SK-N-SH treated with all-trans-retinoic acid at 6 μM for 48 hours (cell line): ENCODE results near the gene SRRM3.

Source experiments
- ATAC-seq: fragments of 200-7000 bp; cut with Tn5 transposase; 3 replicates; pipeline ENCODE4 v1.9.1; 2020; ENCODE audit warnings: mild to moderate bottlenecking, moderate library complexity
- ARNTL ChIP-seq: fragments of 450-650 bp; formaldehyde crosslinking; IDR thresholded peaks from 2 replicates; pipeline ENCODE4 v1.5.0; 2020; ENCODE audit warnings: low read depth, mild to moderate bottlenecking, moderate library complexity, borderline replicate concordance
- BACH2 ChIP-seq: fragments of 250-450 bp; sonication (Bioruptor Pico); IDR thresholded peaks from 2 replicates; pipeline ENCODE4 v1.9.0; 2021; ENCODE audit warnings: mild to moderate bottlenecking, borderline replicate concordance
- CREB5 ChIP-seq: fragments of 250-450 bp; sonication (Bioruptor Pico); IDR thresholded peaks from 2 replicates; pipeline ENCODE4 v1.5.1; 2020; ENCODE audit warnings: low read depth, mild to moderate bottlenecking, moderate library complexity
- CSDC2 ChIP-seq: fragments of 250-450 bp; sonication (Bioruptor Pico); IDR thresholded peaks from 2 replicates; pipeline ENCODE4 v1.5.0; 2020; ENCODE audit warnings: mild to moderate bottlenecking, moderate library complexity
- CSRNP3 ChIP-seq: fragments of 250-450 bp; sonication (Bioruptor Pico); IDR thresholded peaks from 2 replicates; pipeline ENCODE4 v1.5.1; 2021; ENCODE audit warnings: mild to moderate bottlenecking, moderate library complexity
- GLIS3 ChIP-seq: fragments of 250-450 bp; sonication (Bioruptor Pico); IDR thresholded peaks from 2 replicates; pipeline ENCODE4 v1.5.0; 2020; ENCODE audit warnings: mild to moderate bottlenecking, moderate library complexity
- OSR1 ChIP-seq: fragments of 250-450 bp; sonication (Bioruptor Pico); IDR thresholded peaks from 2 replicates; pipeline ENCODE4 v1.8.0; 2022; ENCODE audit warnings: moderate library complexity, mild to moderate bottlenecking, inconsistent platforms
- POU6F1 ChIP-seq: fragments of 250-450 bp; sonication (Bioruptor Pico); IDR thresholded peaks from 2 replicates; pipeline ENCODE4 v1.8.0; 2021; ENCODE audit warnings: low read depth, mild to moderate bottlenecking, moderate library complexity, borderline replicate concordance
- SNAI2 ChIP-seq: fragments of 250-450 bp; sonication (Bioruptor Pico); IDR thresholded peaks from 2 replicates; pipeline ENCODE4 v1.5.0; 2020; ENCODE audit warnings: mild to moderate bottlenecking, moderate library complexity
- TCF4 ChIP-seq: fragments of 250-450 bp; sonication (Bioruptor Pico); IDR thresholded peaks from 2 replicates; pipeline ENCODE4 v1.8.0; 2021; ENCODE audit warnings: mild to moderate bottlenecking, moderate library complexity, borderline replicate concordance
- TOX ChIP-seq: fragments of 250-450 bp; sonication (Bioruptor Pico); IDR thresholded peaks from 2 replicates; pipeline ENCODE4 v1.8.0; 2021; ENCODE audit warnings: mild to moderate bottlenecking, moderate library complexity, borderline replicate concordance
- TSHZ2 ChIP-seq: fragments of 250-450 bp; sonication (Bioruptor Pico); IDR thresholded peaks from 2 replicates; pipeline ENCODE4 v1.5.0; 2020; ENCODE audit warnings: mild to moderate bottlenecking, moderate library complexity
- ZC3H10 ChIP-seq: fragments of 250-450 bp; sonication (Bioruptor Pico); IDR thresholded peaks from 2 replicates; pipeline ENCODE4 v1.5.1; 2021; ENCODE audit warnings: mild to moderate bottlenecking, moderate library complexity
- ZFP3 ChIP-seq: fragments of 250-450 bp; sonication (Bioruptor Pico); IDR thresholded peaks from 2 replicates; pipeline ENCODE4 v1.5.0; 2020; ENCODE audit warnings: mild to moderate bottlenecking, moderate library complexity
- ZFP30 ChIP-seq: fragments of 450-650 bp; formaldehyde crosslinking; IDR thresholded peaks from 2 replicates; pipeline ENCODE4 v1.5.0; 2022; ENCODE audit warnings: mild to moderate bottlenecking, moderate library complexity
- ZNF565 ChIP-seq: fragments of 450-650 bp; formaldehyde crosslinking; conservative IDR thresholded peaks from 2 replicates; pipeline ENCODE4 v1.5.0; 2020; ENCODE audit warnings: low read depth, mild to moderate bottlenecking, moderate library complexity
- ZNF70 ChIP-seq: fragments of 450-650 bp; formaldehyde crosslinking; IDR thresholded peaks from 2 replicates; pipeline ENCODE4 v1.5.0; 2020; ENCODE audit warnings: mild to moderate bottlenecking, moderate library complexity

SRRM3 gene

GRCh38 chr7:76231583-76231982, 29.9 kb downstream of the SRRM3 start:
- ATAC-seq = no peak
- TF ChIP-seq ZC3H10 (no peak), ZFP3 (CRISPR knock-in tag) (peak; percentile 73), CREB5 (CRISPR knock-in tag) (no peak)
- TF ChIP-seq, all 23 proteins: peak for 1

GRCh38 chr7:76232698-76233097, 31.0 kb downstream of the SRRM3 start:
- TF ChIP-seq TCF4 (CRISPR knock-in tag) = no peak
- no peak for TF ChIP-seq ARNTL (CRISPR knock-in tag)
- TF ChIP-seq CSDC2 (CRISPR knock-in tag) = no peak
- ATAC-seq = no peak

GRCh38 chr7:76233538-76234281, 32.0 kb downstream of the SRRM3 start:
- no peak for ATAC-seq
- TF ChIP-seq ZNF565 = no peak
- no peak for TF ChIP-seq OSR1 (CRISPR knock-in tag)
- no peak for TF ChIP-seq CSRNP3 (CRISPR knock-in tag)
- TF ChIP-seq POU6F1 (CRISPR knock-in tag) = no peak
- TF ChIP-seq, all 23 proteins: peak for 0

GRCh38 chr7:76234282-76234584, 32.5 kb downstream of the SRRM3 start:
- no peak for TF ChIP-seq TSHZ2 (CRISPR knock-in tag)
- peak; percentile 100 for TF ChIP-seq ZNF70 (CRISPR knock-in tag)
- no peak for TF ChIP-seq ZFP30
- no peak for ATAC-seq

GRCh38 chr7:76234931-76235441, 33.3 kb downstream of the SRRM3 start:
- ATAC-seq = peak; percentile 95
- TF ChIP-seq ZFP3 (CRISPR knock-in tag) (no peak; the same call in 1 of the 2 replicates), TCF4 (CRISPR knock-in tag) (no peak), TOX (CRISPR knock-in tag) (no peak), TSHZ2 (CRISPR knock-in tag) (peak; percentile 48; the same call in 1 of the 2 replicates), OSR1 (CRISPR knock-in tag) (no peak), SNAI2 (CRISPR knock-in tag) (no peak), CSRNP3 (CRISPR knock-in tag) (no peak), ZFP30 (no peak), ZNF565 (no peak), POU6F1 (CRISPR knock-in tag) (no peak), BACH2 (CRISPR knock-in tag) (no peak), CSDC2 (CRISPR knock-in tag) (0 out of 2 replicates have a peak, but pooled peaks have one; percentile 58), GLIS3 (CRISPR knock-in tag) (no peak)
- TF ChIP-seq, all 23 proteins: peak for 2
